ENCODE data around the gene ETS1.

DNA sequence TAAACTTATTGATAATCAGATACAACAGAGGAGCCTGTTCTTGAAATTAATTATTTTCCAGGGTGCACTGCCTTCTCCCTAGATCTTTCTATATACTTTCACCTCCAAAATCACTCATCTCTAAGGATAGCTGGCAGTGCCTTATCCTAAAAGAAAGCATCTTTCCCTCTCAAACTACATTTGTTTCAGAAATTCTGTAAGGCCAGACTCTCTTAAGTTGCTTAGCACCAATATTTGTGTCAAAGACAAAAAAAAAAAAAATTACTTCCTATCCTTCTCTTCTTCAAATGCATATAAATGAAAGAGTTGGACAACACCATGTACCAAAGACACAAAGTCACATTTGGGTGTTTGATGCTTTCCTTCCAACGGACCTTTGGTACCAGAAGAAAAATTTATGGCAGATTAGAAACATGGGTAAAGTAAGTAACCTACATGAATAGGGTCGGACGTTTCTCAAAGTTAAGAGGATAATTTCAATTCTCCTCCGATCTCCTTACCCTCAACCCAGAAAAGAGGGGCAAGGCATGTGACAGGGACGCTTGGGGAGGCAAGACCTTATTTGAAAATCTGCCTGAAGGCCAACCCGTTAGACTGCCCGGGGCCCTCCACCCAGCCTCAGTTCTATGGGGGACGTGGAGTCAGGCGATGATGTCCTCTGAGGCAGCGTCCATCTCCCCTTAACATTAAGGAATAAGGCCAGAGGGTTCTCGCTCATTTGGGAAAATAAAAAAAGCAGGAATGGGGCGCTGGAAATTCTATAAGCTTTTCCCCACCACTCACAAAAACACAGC, 66.3 kb downstream of the ETS1 start:
- TF ChIP-seq POLR2AphosphoS5 (IDR thresholded peaks at IDR 0.05) (no peak), POLR2A (IDR thresholded peaks at IDR 0.05; ENCODE audit: low read depth) (no peak)
- TF ChIP-seq, protein P1, sequence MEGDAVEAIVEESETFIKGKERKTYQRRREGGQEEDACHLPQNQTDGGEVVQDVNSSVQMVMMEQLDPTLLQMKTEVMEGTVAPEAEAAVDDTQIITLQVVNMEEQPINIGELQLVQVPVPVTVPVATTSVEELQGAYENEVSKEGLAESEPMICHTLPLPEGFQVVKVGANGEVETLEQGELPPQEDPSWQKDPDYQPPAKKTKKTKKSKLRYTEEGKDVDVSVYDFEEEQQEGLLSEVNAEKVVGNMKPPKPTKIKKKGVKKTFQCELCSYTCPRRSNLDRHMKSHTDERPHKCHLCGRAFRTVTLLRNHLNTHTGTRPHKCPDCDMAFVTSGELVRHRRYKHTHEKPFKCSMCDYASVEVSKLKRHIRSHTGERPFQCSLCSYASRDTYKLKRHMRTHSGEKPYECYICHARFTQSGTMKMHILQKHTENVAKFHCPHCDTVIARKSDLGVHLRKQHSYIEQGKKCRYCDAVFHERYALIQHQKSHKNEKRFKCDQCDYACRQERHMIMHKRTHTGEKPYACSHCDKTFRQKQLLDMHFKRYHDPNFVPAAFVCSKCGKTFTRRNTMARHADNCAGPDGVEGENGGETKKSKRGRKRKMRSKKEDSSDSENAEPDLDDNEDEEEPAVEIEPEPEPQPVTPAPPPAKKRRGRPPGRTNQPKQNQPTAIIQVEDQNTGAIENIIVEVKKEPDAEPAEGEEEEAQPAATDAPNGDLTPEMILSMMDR (IDR thresholded peaks at IDR 0.05) = no peak
